HepG2 (cell line): Measurements from ENCODE around the gene KRT7. TPM values are rescaled to one million over a fixed set of nuclear protein-coding genes. Genes with fewer than 3 reads are reported as not detected.

ENCODE experiments used
- EZH2 ChIP-seq: conservative IDR thresholded peaks from 2 replicates; pipeline ENCODE4 v1.6.1; 2012; ENCODE audit warnings: mild to moderate bottlenecking, low read depth, low read length, moderate library complexity
- HMG20B ChIP-seq: conservative IDR thresholded peaks from 2 replicates; pipeline ENCODE4 v1.6.1; 2016; ENCODE audit warnings: missing genetic modification reagents, missing compliant biosample characterization
- MYC ChIP-seq: sonication (generic); formaldehyde crosslinking; IDR thresholded peaks from 2 replicates; pipeline ENCODE4 v1.9.0; 2021; ENCODE audit warnings: missing genetic modification reagents, borderline replicate concordance
- NFE2L2 ChIP-seq: fragments of 150-350 bp; IDR thresholded peaks from 2 replicates; pipeline ENCODE4 v1.6.1; 2014; ENCODE audit warnings: low read length
- NR2F6 ChIP-seq, 2 experiments: IDR thresholded peaks; 2 replicates each; pipeline ENCODE4 v1.6.1; 2016; ENCODE audit warnings: antibody characterized with exemption in 1 of 2, mild to moderate bottlenecking in 1 of 2
- RAD21 ChIP-seq: fragments of 450-650 bp; formaldehyde crosslinking; IDR thresholded peaks from 2 replicates; pipeline ENCODE4 v1.5.0; 2020; ENCODE audit warnings: mild to moderate bottlenecking
- RFX5 ChIP-seq: IDR thresholded peaks from 2 replicates; pipeline ENCODE4 v1.6.1; 2011; ENCODE audit warnings: low read depth, low read length, improper control_type of control experiment
- SIN3A ChIP-seq: IDR thresholded peaks from 2 replicates; pipeline ENCODE4 v1.6.1; 2011; ENCODE audit warnings: low read depth, mild to moderate bottlenecking, control low read depth, low read length, borderline replicate concordance
- SMAD3 ChIP-seq: sonication (generic); formaldehyde crosslinking; IDR thresholded peaks from 2 replicates; pipeline ENCODE4 v1.4.0; 2020; ENCODE audit warnings: missing genetic modification reagents
- TP53 ChIP-seq: sonication (generic); formaldehyde crosslinking; conservative IDR thresholded peaks from 2 replicates; pipeline ENCODE4 v1.4.0; 2020; ENCODE audit warnings: missing genetic modification reagents
- UBTF ChIP-seq: sonication (generic); formaldehyde crosslinking; IDR thresholded peaks from 2 replicates; pipeline ENCODE4 v1.4.0; 2020; ENCODE audit warnings: mild to moderate bottlenecking, missing genetic modification reagents
- ZBTB21 ChIP-seq: sonication (generic); formaldehyde crosslinking; IDR thresholded peaks from 2 replicates; pipeline ENCODE4 v1.4.0; 2020; ENCODE audit warnings: missing genetic modification reagents
- ZNF136 ChIP-seq: sonication (generic); formaldehyde crosslinking; IDR thresholded peaks from 2 replicates; pipeline ENCODE4 v1.8.1; 2022; ENCODE audit warnings: low read depth, mild to moderate bottlenecking, moderate library complexity, missing genetic modification reagents
- ZNF276 ChIP-seq: sonication (generic); formaldehyde crosslinking; IDR thresholded peaks from 2 replicates; pipeline ENCODE4 v1.4.0; 2020; ENCODE audit warnings: mild to moderate bottlenecking, low read depth, missing genetic modification reagents
- ZNF333 ChIP-seq: sonication (generic); formaldehyde crosslinking; IDR thresholded peaks from 2 replicates; pipeline ENCODE4 v1.4.0; 2020; ENCODE audit warnings: mild to moderate bottlenecking, missing genetic modification reagents, borderline replicate concordance
- ZNF484 ChIP-seq: sonication (generic); formaldehyde crosslinking; IDR thresholded peaks from 2 replicates; pipeline ENCODE4 v1.5.1; 2020; ENCODE audit warnings: mild to moderate bottlenecking, low read depth, missing genetic modification reagents, borderline replicate concordance
- ZNF83 ChIP-seq: sonication (generic); formaldehyde crosslinking; IDR thresholded peaks from 2 replicates; pipeline ENCODE4 v1.4.0; 2020; ENCODE audit warnings: missing genetic modification reagents, mild to moderate bottlenecking, borderline replicate concordance
- polyA plus RNA-seq, 8 experiments: library from polyadenylated mRNA; depleted of rRNA in 3 of 8; stranded (reverse) in 7 of 8; unstranded in 1 of 8; fragments of >200 nt; fragmentation: Illumina TruSeq in 4 of 8; extraction: Trizol in 4 of 8; gene quantifications; 2 replicates each; pipeline versions ENCODE4 v1.2.1 to v1.2.3, GENCODE V29; 2011 to 2016; ENCODE audit warnings: low read depth in 4 of 8, missing spikeins in 1 of 8, mixed read lengths in 1 of 8; ENCODE audit not compliant: insufficient read depth in 1 of 8
- total RNA-seq, 5 experiments: library from RNA; depleted of rRNA; stranded (reverse); fragments of >200 nt; fragmentation: Illumina TruSeq; extraction: Trizol; gene quantifications; 2 replicates each; pipeline ENCODE4 v1.2.3, GENCODE V29; 2016; ENCODE audit warnings: low read depth in 1 of 5
- TF ChIP-seq, protein P1 (sequence below): sonication (generic); formaldehyde crosslinking; IDR thresholded peaks from 2 replicates; pipeline ENCODE4 v1.5.1; 2020; ENCODE audit warnings: mild to moderate bottlenecking, missing genetic modification reagents, borderline replicate concordance

KRT7 gene
- total and polyA plus RNA-seq, 2 of the 13 experiments (the other 11 are each of a cell fraction or from before 2014, with no cell fraction given) = 0.83 TPM; not detected in 1

DNA sequence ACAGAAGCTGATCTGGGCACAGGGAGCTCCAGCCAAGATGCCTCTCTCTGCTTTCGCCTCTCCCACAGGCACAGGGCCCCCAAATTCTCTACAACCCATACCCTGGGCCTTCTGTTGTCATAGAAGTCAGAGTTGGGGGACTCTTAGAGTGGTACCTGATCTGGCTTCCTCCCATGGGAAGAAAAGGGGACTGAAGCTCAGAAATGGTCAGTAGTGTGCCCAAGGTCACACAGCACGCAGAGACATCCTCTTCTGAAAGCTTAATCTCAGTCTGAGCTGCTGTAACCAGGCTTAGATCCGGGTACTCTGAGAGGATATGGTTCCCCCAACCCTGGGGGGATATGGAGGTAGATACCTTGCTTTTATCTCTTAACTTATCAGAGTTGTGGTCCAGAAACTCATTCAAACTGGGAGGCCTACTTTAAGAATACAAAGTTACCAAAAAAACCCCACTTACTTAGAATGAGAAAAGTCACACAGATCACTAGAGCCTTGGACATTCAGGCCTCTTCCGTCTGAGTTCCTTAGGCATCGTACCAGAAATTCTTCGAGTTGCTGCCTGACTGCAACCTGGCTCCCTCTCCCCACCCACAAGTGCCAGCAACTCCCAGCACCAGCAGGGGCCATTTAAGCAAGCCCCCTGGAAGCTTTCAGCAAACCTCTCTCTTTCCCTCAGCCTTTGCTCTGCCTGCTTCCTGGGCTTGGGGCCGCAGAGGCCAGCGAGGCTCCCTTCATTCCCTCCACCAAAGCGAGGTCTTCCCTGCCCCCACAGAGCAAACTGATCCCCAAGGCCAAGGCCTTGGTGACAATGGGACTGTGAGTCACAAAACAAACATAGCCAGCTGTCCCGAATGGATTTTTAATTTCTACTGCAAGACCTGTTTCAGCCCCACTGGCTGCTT lies 13.9 kb downstream of the KRT7 start (continued):
- TF ChIP-seq ZNF276 (CRISPR knock-in tag) = no peak
- TF ChIP-seq ZNF83 (CRISPR knock-in tag) = no peak
- no peak; the same call in 1 of the 2 replicates for TF ChIP-seq HMG20B (CRISPR knock-in tag)
- no peak for TF ChIP-seq NR2F6 (IDR thresholded peaks at IDR 0.05)
- TF ChIP-seq NR2F6 (CRISPR knock-in tag; IDR thresholded peaks at IDR 0.05) = 0 out of 2 replicates have a peak, but pooled peaks have one; percentile 33
- no peak for TF ChIP-seq NFE2L2
- TF ChIP-seq MYC (CRISPR knock-in tag) = no peak
- no peak for TF ChIP-seq ZNF333
- TF ChIP-seq ZNF136 = no peak
- no peak for TF ChIP-seq EZH2
- TF ChIP-seq UBTF = no peak
- TF ChIP-seq TP53 (CRISPR knock-in tag) = no peak
- no peak for TF ChIP-seq ZBTB21 (CRISPR knock-in tag)
- TF ChIP-seq ZNF484 = no peak
- no peak for TF ChIP-seq SMAD3 (CRISPR knock-in tag)
- no peak for TF ChIP-seq SIN3A
- no peak for TF ChIP-seq RFX5
- TF ChIP-seq, protein P1, sequence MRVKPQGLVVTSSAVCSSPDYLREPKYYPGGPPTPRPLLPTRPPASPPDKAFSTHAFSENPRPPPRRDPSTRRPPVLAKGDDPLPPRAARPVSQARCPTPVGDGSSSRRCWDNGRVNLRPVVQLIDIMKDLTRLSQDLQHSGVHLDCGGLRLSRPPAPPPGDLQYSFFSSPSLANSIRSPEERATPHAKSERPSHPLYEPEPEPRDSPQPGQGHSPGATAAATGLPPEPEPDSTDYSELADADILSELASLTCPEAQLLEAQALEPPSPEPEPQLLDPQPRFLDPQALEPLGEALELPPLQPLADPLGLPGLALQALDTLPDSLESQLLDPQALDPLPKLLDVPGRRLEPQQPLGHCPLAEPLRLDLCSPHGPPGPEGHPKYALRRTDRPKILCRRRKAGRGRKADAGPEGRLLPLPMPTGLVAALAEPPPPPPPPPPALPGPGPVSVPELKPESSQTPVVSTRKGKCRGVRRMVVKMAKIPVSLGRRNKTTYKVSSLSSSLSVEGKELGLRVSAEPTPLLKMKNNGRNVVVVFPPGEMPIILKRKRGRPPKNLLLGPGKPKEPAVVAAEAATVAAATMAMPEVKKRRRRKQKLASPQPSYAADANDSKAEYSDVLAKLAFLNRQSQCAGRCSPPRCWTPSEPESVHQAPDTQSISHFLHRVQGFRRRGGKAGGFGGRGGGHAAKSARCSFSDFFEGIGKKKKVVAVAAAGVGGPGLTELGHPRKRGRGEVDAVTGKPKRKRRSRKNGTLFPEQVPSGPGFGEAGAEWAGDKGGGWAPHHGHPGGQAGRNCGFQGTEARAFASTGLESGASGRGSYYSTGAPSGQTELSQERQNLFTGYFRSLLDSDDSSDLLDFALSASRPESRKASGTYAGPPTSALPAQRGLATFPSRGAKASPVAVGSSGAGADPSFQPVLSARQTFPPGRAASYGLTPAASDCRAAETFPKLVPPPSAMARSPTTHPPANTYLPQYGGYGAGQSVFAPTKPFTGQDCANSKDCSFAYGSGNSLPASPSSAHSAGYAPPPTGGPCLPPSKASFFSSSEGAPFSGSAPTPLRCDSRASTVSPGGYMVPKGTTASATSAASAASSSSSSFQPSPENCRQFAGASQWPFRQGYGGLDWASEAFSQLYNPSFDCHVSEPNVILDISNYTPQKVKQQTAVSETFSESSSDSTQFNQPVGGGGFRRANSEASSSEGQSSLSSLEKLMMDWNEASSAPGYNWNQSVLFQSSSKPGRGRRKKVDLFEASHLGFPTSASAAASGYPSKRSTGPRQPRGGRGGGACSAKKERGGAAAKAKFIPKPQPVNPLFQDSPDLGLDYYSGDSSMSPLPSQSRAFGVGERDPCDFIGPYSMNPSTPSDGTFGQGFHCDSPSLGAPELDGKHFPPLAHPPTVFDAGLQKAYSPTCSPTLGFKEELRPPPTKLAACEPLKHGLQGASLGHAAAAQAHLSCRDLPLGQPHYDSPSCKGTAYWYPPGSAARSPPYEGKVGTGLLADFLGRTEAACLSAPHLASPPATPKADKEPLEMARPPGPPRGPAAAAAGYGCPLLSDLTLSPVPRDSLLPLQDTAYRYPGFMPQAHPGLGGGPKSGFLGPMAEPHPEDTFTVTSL = no peak
- TF ChIP-seq RAD21 (CRISPR knock-in tag) = no peak
